ENCODE results near the gene EHD4. TPM values are rescaled to one million over a fixed set of nuclear protein-coding genes. Genes with fewer than 3 reads are reported as not detected.

EHD4 gene
- total and polyA plus RNA-seq, 2 donors (not counting 3 experiments of a cell fraction or from before 2014, with no cell fraction given) = 96.7 to 128 TPM

DNA sequence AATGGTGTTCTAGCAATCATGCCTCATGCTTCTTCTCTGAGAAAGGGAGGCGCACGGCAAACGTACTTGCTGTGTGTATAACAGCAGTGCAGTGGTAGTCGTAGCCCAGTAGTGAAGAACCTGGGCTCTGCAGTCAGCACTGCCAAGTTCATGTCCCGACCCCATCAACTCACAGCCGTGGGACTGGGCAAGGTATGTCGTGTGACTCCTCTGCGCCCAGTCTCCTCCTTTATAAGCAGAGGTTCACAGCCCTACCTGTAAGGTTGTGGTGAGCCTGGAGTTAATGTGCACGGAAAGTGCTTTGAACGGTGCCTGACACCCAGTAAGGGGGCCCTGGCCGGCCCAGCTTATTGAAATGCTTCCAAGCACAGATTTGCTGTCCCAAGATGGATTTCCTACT, 26.6 kb downstream of the EHD4 start:
- DNase-seq (ENCODE audit: low read depth, low spot score) (no peak), FAIRE-seq (no peak)
- no peaks in the 10 kb centered on the region for H3K27me3 ChIP-seq (ENCODE audit: control insufficient read depth in 2 of 2, insufficient read depth in 2 of 2, low read length in 2 of 2)
- H3K27ac ChIP-seq (ENCODE audit: insufficient read depth, low read depth, low read length) = peak overlapping the region; percentile 99
- dilution Hi-C loops (cut with MboI; ENCODE audit: extremely low pct_ligation_motif_present, low sequenced_read_pairs) = no loop called here
- no peaks in the 10 kb centered on the region for H4K20me1 ChIP-seq (replicated peaks; ENCODE audit: control insufficient read depth, extremely low read depth, insufficient read depth, low read length)
- H3K9me1 ChIP-seq (replicated peaks; ENCODE audit: control insufficient read depth, extremely low read depth, insufficient read depth, low read length) = no peaks in the 10 kb centered on the region
- peaks cover 14 to 26% of the 10 kb centered on the region in 2 experiments for H3K36me3 ChIP-seq (ENCODE audit: control insufficient read depth in 2 of 2, extremely low read depth in 1 of 2, insufficient read depth in 2 of 2, low read length in 2 of 2)
- TF ChIP-seq GATA2 (IDR thresholded peaks at IDR 0.05; ENCODE audit: insufficient read depth, insufficient read length, low read depth, low read length) (no peak), JUN (IDR thresholded peaks at IDR 0.05; ENCODE audit: borderline replicate concordance, insufficient read depth, insufficient read length, low read depth) (no peak)
- peaks cover 93% of the 10 kb centered on the region for H3K4me1 ChIP-seq (ENCODE audit: control insufficient read depth, extremely low read depth, insufficient read depth, low read length)
- CTCF ChIA-PET = interaction anchor here (1.4 to 1.9 kb wide), 3 partner anchors 10 to 27 kb away, joined by 4 to 6 read pairs (median 5); partner anchors contain the start of gene EHD4
- no peak overlapping the region for H2AFZ ChIP-seq (ENCODE audit: low read depth, low read length)
- BruUV-seq (replicated peaks) = no TSS peak
- POLR2A ChIA-PET = no interaction called here
- no peak overlapping the region for H3K4me2 ChIP-seq (ENCODE audit: insufficient read depth, low read length)
- intact Hi-C loops (cut with micrococcal nuclease) = no loop called here
- no peak overlapping the region for H3K4me3 ChIP-seq (replicated peaks in 1 of 3; ENCODE audit: insufficient read depth in 1 of 3, low read depth in 1 of 3, low read length in 3 of 3)
- H3K79me2 ChIP-seq (ENCODE audit: control insufficient read depth, insufficient read depth, low read length) = peaks cover 81% of the 10 kb centered on the region
- no peaks in the 10 kb centered on the region for H3K9me3 ChIP-seq (replicated peaks; ENCODE audit: control insufficient read depth, insufficient read depth, low read length)
- peak overlapping the region; percentile 1 for H3K9ac ChIP-seq (replicated peaks; ENCODE audit: extremely low read depth, insufficient read depth, low read length)

DNA sequence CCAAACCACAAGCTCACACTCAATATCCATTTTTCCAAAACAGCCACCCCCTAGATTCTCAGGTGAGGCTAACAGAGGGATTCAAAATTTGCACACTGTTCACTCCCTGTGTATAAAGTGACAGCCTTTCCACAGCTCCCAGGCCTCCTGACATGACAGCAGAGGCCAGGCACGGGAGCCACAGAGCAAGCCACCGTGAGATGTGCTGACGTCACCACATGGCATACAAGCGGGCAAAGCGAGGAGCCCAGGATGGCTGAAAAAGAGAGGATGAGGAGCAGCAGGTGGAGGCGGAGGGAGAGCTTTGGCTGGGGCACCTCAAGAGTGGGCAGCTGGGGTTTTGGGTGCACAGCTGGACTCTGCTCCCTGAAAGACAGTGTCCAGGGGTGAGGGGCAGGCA, 27.1 kb downstream of the EHD4 start:
- Histone ChIP-seq H3K9ac (replicated peaks; ENCODE audit: extremely low read depth, insufficient read depth, low read length) (peak overlapping the region; percentile 80), H2AFZ (ENCODE audit: low read depth, low read length) (no peak overlapping the region), H4K20me1 (replicated peaks; ENCODE audit: control insufficient read depth, extremely low read depth, insufficient read depth, low read length) (no peaks in the 10 kb centered on the region), H3K79me2 (ENCODE audit: control insufficient read depth, insufficient read depth, low read length) (peaks cover 77% of the 10 kb centered on the region), H3K4me1 (ENCODE audit: control insufficient read depth, extremely low read depth, insufficient read depth, low read length) (peaks cover 91% of the 10 kb centered on the region), H3K27me3 (ENCODE audit: control insufficient read depth in 2 of 2, insufficient read depth in 2 of 2, low read length in 2 of 2) (no peaks in the 10 kb centered on the region), H3K9me1 (replicated peaks; ENCODE audit: control insufficient read depth, extremely low read depth, insufficient read depth, low read length) (no peaks in the 10 kb centered on the region), H3K36me3 (ENCODE audit: control insufficient read depth in 2 of 2, extremely low read depth in 1 of 2, insufficient read depth in 2 of 2, low read length in 2 of 2) (peaks cover 15 to 25% of the 10 kb centered on the region in 2 experiments), H3K27ac (ENCODE audit: insufficient read depth, low read depth, low read length) (peak overlapping the region; percentile 99), H3K4me3 (replicated peaks in 1 of 3; ENCODE audit: insufficient read depth in 1 of 3, low read depth in 1 of 3, low read length in 3 of 3) (no peak overlapping the region), H3K9me3 (replicated peaks; ENCODE audit: control insufficient read depth, insufficient read depth, low read length) (no peaks in the 10 kb centered on the region), H3K4me2 (ENCODE audit: insufficient read depth, low read length) (no peak overlapping the region)
- TF ChIP-seq, protein P1, sequence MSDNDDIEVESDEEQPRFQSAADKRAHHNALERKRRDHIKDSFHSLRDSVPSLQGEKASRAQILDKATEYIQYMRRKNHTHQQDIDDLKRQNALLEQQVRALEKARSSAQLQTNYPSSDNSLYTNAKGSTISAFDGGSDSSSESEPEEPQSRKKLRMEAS (IDR thresholded peaks at IDR 0.05; ENCODE audit: insufficient read depth, insufficient read length) = no peak
- no peak for TF ChIP-seq GATA2 (IDR thresholded peaks at IDR 0.05; ENCODE audit: insufficient read depth, insufficient read length, low read depth, low read length)
- no peak for TF ChIP-seq POLR2AphosphoS5 (IDR thresholded peaks at IDR 0.05; ENCODE audit: insufficient read depth, low read depth, low read length)
- TF ChIP-seq, protein P2, sequence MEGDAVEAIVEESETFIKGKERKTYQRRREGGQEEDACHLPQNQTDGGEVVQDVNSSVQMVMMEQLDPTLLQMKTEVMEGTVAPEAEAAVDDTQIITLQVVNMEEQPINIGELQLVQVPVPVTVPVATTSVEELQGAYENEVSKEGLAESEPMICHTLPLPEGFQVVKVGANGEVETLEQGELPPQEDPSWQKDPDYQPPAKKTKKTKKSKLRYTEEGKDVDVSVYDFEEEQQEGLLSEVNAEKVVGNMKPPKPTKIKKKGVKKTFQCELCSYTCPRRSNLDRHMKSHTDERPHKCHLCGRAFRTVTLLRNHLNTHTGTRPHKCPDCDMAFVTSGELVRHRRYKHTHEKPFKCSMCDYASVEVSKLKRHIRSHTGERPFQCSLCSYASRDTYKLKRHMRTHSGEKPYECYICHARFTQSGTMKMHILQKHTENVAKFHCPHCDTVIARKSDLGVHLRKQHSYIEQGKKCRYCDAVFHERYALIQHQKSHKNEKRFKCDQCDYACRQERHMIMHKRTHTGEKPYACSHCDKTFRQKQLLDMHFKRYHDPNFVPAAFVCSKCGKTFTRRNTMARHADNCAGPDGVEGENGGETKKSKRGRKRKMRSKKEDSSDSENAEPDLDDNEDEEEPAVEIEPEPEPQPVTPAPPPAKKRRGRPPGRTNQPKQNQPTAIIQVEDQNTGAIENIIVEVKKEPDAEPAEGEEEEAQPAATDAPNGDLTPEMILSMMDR (IDR thresholded peaks at IDR 0.05; ENCODE audit: extremely low read depth in 1 of 2, insufficient read depth in 1 of 2, low read depth in 1 of 2, low read length in 2 of 2) = no peak
- TF ChIP-seq FOS (IDR thresholded peaks at IDR 0.05; ENCODE audit: borderline replicate concordance, insufficient read depth, low read length) = no peak
- TF ChIP-seq POLR2A (IDR thresholded peaks at IDR 0.05; ENCODE audit: low read depth, low read length) = no peak
- no peak for TF ChIP-seq JUN (IDR thresholded peaks at IDR 0.05; ENCODE audit: borderline replicate concordance, insufficient read depth, insufficient read length, low read depth)
- TF ChIP-seq MYC (IDR thresholded peaks at IDR 0.05; ENCODE audit: low read depth, low read length) = no peak
- TF ChIP-seq EZH2 (IDR thresholded peaks at IDR 0.05; ENCODE audit: borderline replicate concordance, low read depth, low read length, severe bottlenecking) = no peak
- FAIRE-seq = no peak
- DNase-seq (ENCODE audit: low read depth, low spot score) = no peak
- dilution Hi-C loops (cut with MboI; ENCODE audit: extremely low pct_ligation_motif_present, low sequenced_read_pairs) = no loop called here
- no TSS peak for BruUV-seq (replicated peaks)
- ChIA-PET POLR2A (interaction anchor here (1.5 kb wide), 1 partner anchor 27 kb away, joined by 9 read pairs; the partner anchor contains the start of gene EHD4), CTCF (interaction anchor here (1.4 to 1.9 kb wide), 4 partner anchors 11 to 27 kb away, joined by 4 to 6 read pairs (median 5); partner anchors contain the start of gene EHD4)
- intact Hi-C loops (cut with micrococcal nuclease) = no loop called here
